WTC11 (cell line): ENCODE data around the gene PXYLP1. TPM values are rescaled to one million over a fixed set of nuclear protein-coding genes. Genes with fewer than 3 reads are reported as not detected.

Experiments used
- ATAC-seq: fragments of 200-7000 bp; cut with Tn5 transposase; 2 replicates; pipeline ENCODE4 v1.10.0; 2021; ENCODE audit warnings: mild to moderate bottlenecking, moderate library complexity
- CTCF ChIA-PET: fragments of 300-600 bp; sonication (Branson Sonifier 250); formaldehyde crosslinking; loops from one replicate; lab custom pipeline; 2021; ENCODE audit warnings: antibody characterized with exemption; lab: Charles Lee
- POLR2A ChIA-PET: fragments of 350-600 bp; sonication (Branson Sonifier 250); formaldehyde crosslinking; loops from one replicate; lab custom pipeline; 2021; ENCODE audit warnings: antibody characterized with exemption; lab: Charles Lee
- DNase-seq: peaks from one replicate; pipeline ENCODE4 v3.0.0; 2021; ENCODE audit warnings: low spot score
- H3K27ac Mint-ChIP-seq: 2 replicates; pipeline ENCODE4 v1.8.0; 2021; ENCODE audit warnings: mixed read lengths
- H3K27me3 Mint-ChIP-seq: 2 replicates; pipeline ENCODE4 v1.8.0; 2021; ENCODE audit warnings: low read depth, mild to moderate bottlenecking, moderate library complexity, mixed read lengths
- H3K36me3 Mint-ChIP-seq: 2 replicates; pipeline ENCODE4 v1.8.0; 2021; ENCODE audit warnings: mixed read lengths
- H3K4me1 Mint-ChIP-seq: 2 replicates; pipeline ENCODE4 v1.8.0; 2022; ENCODE audit warnings: mixed read lengths
- H3K4me3 Mint-ChIP-seq: 2 replicates; pipeline ENCODE4 v1.8.0; 2021; ENCODE audit warnings: mild to moderate bottlenecking, moderate library complexity, mixed read lengths
- H3K9me3 Mint-ChIP-seq: 2 replicates; pipeline ENCODE4 v1.8.0; 2021; ENCODE audit warnings: mixed read lengths
- AFF4 ChIP-seq: sonication (generic); formaldehyde crosslinking; IDR thresholded peaks from 2 replicates; pipeline ENCODE4 v1.8.1; 2023; ENCODE audit warnings: mild to moderate bottlenecking, missing genetic modification reagents, borderline replicate concordance
- ATF1 ChIP-seq: sonication (generic); formaldehyde crosslinking; IDR thresholded peaks from 2 replicates; pipeline ENCODE4 v1.8.1; 2023; ENCODE audit warnings: mild to moderate bottlenecking, moderate library complexity, missing genetic modification reagents
- ETV6 ChIP-seq: sonication (generic); formaldehyde crosslinking; IDR thresholded peaks from 2 replicates; pipeline ENCODE4 v1.8.1; 2022; ENCODE audit warnings: mild to moderate bottlenecking, missing genetic modification reagents
- FOXP1 ChIP-seq: sonication (generic); formaldehyde crosslinking; IDR thresholded peaks from 2 replicates; pipeline ENCODE4 v1.8.0; 2022; ENCODE audit warnings: missing genetic modification reagents, mild to moderate bottlenecking, moderate library complexity, borderline replicate concordance
- GRHL2 ChIP-seq: fragments of 250-450 bp; sonication (Bioruptor Pico); IDR thresholded peaks from 2 replicates; pipeline ENCODE4 v1.8.0; 2022; ENCODE audit warnings: mild to moderate bottlenecking, moderate library complexity; ENCODE audit not compliant: insufficient replicate concordance, severe bottlenecking
- MXD4 ChIP-seq: fragments of 250-450 bp; sonication (Bioruptor Pico); IDR thresholded peaks from 2 replicates; pipeline ENCODE4 v1.8.0; 2021; ENCODE audit warnings: mild to moderate bottlenecking, moderate library complexity, borderline replicate concordance
- NFE2L1 ChIP-seq: sonication (generic); formaldehyde crosslinking; IDR thresholded peaks from 2 replicates; pipeline ENCODE4 v1.8.1; 2023; ENCODE audit warnings: missing genetic modification reagents
- NFYB ChIP-seq: sonication (generic); formaldehyde crosslinking; conservative IDR thresholded peaks from 2 replicates; pipeline ENCODE4 v1.8.0; 2022; ENCODE audit warnings: low read depth, missing genetic modification reagents
- NR3C1 ChIP-seq: sonication (generic); formaldehyde crosslinking; conservative IDR thresholded peaks from 2 replicates; pipeline ENCODE4 v1.8.1; 2023; ENCODE audit warnings: low read depth, mild to moderate bottlenecking, missing genetic modification reagents
- PREB ChIP-seq: sonication (generic); formaldehyde crosslinking; IDR thresholded peaks from 2 replicates; pipeline ENCODE4 v1.8.1; 2022; ENCODE audit warnings: mild to moderate bottlenecking, missing genetic modification reagents, moderate library complexity, borderline replicate concordance
- RELA ChIP-seq: sonication (generic); formaldehyde crosslinking; IDR thresholded peaks from 2 replicates; pipeline ENCODE4 v1.8.1; 2022; ENCODE audit warnings: missing genetic modification reagents, mild to moderate bottlenecking, borderline replicate concordance
- total RNA-seq: library from RNA; stranded (reverse); gene quantifications from 3 replicates; pipeline ENCODE4 v1.2.3, GENCODE V29; 2021
- TF ChIP-seq, protein P1 (sequence below): sonication (generic); formaldehyde crosslinking; IDR thresholded peaks from 2 replicates; pipeline ENCODE4 v1.8.0; 2023; ENCODE audit warnings: missing genetic modification reagents
- TF ChIP-seq, protein P2 (sequence below): sonication (generic); formaldehyde crosslinking; IDR thresholded peaks from 2 replicates; pipeline ENCODE4 v1.8.1; 2023; ENCODE audit warnings: mild to moderate bottlenecking, missing genetic modification reagents, moderate library complexity
- TF ChIP-seq, protein P3 (sequence below): sonication (generic); formaldehyde crosslinking; IDR thresholded peaks from 2 replicates; pipeline ENCODE4 v1.8.0; 2022; ENCODE audit warnings: mild to moderate bottlenecking, missing genetic modification reagents

The PXYLP1 gene
- total RNA-seq, 1 experiment from 2014 or later: 20.1 TPM

- H3K4me1 Mint-ChIP-seq: no peaks in the 10 kb centered on the region; the same call in 1 of the 2 replicates
- no peaks in the 10 kb centered on the region for H3K27me3 Mint-ChIP-seq
- TF ChIP-seq, protein P1, sequence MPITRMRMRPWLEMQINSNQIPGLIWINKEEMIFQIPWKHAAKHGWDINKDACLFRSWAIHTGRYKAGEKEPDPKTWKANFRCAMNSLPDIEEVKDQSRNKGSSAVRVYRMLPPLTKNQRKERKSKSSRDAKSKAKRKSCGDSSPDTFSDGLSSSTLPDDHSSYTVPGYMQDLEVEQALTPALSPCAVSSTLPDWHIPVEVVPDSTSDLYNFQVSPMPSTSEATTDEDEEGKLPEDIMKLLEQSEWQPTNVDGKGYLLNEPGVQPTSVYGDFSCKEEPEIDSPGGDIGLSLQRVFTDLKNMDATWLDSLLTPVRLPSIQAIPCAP (CRISPR knock-in tag): no peak
- no peak for TF ChIP-seq NFYB
- H3K4me3 Mint-ChIP-seq: no peak overlapping the region
- ATAC-seq (peak; percentile 94), DNase-seq (peak; percentile 35)
- H3K27ac Mint-ChIP-seq: no peak overlapping the region
- H3K9me3 Mint-ChIP-seq: no peaks in the 10 kb centered on the region
- CTCF ChIA-PET: interaction anchor here (0.8 to 5.1 kb wide), 12 partner anchors 10 to 333 kb away, joined by 3 to 74 read pairs (median 4); partner anchors contain the start of gene PXYLP1
- POLR2A ChIA-PET: no interaction called here
- no peaks in the 10 kb centered on the region for H3K36me3 Mint-ChIP-seq
Observed at GRCh38 chr3:141255846-141256261, 24.2 kb downstream of the PXYLP1 start.

DNA sequence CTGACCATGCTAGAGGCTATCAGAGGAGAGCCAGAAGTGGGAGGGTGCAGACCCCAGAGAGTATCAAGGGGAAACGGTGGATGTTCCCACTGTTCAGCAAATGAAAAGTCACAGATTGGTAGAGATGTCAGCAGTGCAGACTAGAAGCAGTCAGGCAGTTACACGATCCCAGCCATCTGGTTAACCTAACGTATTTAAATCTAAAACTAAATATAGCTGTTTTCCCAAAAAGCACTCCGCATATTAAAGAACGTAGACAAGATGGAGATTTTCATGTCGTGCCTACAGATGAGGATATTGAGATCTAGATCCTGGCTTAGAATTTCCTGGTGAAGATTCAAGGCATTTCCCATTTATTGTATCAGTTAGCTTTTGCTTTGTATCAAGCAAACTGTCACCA, 25.2 kb downstream of the PXYLP1 start:
- Mint-ChIP-seq H3K27me3 (no peaks in the 10 kb centered on the region), H3K9me3 (no peaks in the 10 kb centered on the region), H3K4me1 (no peaks in the 10 kb centered on the region; the same call in 1 of the 2 replicates)
- ChIA-PET CTCF (interaction anchor here (0.9 to 5.1 kb wide), 4 partner anchors 15 to 26 kb away, joined by 3 to 74 read pairs (median 8); partner anchors contain the start of gene PXYLP1), POLR2A (no interaction called here)
- DNase-seq: no peak
- no peak for ATAC-seq
- TF ChIP-seq MXD4 (CRISPR knock-in tag) (no peak), RELA (CRISPR knock-in tag) (no peak), ETV6 (CRISPR knock-in tag) (no peak), ATF1 (CRISPR knock-in tag) (no peak), PREB (CRISPR knock-in tag) (no peak), GRHL2 (CRISPR knock-in tag) (no peak), NR3C1 (CRISPR knock-in tag) (no peak), NFE2L1 (CRISPR knock-in tag) (no peak), FOXP1 (CRISPR knock-in tag) (no peak), AFF4 (CRISPR knock-in tag) (no peak)
- TF ChIP-seq, protein P2, sequence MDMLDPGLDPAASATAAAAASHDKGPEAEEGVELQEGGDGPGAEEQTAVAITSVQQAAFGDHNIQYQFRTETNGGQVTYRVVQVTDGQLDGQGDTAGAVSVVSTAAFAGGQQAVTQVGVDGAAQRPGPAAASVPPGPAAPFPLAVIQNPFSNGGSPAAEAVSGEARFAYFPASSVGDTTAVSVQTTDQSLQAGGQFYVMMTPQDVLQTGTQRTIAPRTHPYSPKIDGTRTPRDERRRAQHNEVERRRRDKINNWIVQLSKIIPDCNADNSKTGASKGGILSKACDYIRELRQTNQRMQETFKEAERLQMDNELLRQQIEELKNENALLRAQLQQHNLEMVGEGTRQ (CRISPR knock-in tag): no peak
- TF ChIP-seq, protein P3, sequence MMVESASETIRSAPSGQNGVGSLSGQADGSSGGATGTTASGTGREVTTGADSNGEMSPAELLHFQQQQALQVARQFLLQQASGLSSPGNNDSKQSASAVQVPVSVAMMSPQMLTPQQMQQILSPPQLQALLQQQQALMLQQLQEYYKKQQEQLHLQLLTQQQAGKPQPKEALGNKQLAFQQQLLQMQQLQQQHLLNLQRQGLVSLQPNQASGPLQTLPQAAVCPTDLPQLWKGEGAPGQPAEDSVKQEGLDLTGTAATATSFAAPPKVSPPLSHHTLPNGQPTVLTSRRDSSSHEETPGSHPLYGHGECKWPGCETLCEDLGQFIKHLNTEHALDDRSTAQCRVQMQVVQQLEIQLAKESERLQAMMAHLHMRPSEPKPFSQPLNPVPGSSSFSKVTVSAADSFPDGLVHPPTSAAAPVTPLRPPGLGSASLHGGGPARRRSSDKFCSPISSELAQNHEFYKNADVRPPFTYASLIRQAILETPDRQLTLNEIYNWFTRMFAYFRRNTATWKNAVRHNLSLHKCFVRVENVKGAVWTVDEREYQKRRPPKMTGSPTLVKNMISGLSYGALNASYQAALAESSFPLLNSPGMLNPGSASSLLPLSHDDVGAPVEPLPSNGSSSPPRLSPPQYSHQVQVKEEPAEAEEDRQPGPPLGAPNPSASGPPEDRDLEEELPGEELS: no peak
- TF ChIP-seq, all 79 proteins: peak for 0
- no peak overlapping the region for H3K27ac Mint-ChIP-seq
- H3K4me3 Mint-ChIP-seq: no peak overlapping the region
- peaks cover 4% of the 10 kb centered on the region; the same call in 1 of the 2 replicates for H3K36me3 Mint-ChIP-seq
